ENCODE data around the gene NUMB.

NUMB gene

GRCh38 chr14:73474952-73475351 lies 16.6 kb upstream of the NUMB start:
- Histone ChIP-seq H3K9ac (ENCODE audit: low read depth, low read length, poor library complexity) (no peak overlapping the region), H3K4me3 (ENCODE audit: low read length in 2 of 2) (no peak overlapping the region), H3K18ac (ENCODE audit: low read length) (no peak overlapping the region), H3K23ac (ENCODE audit: low read depth, low read length, poor library complexity) (no peak overlapping the region), H3K9me3 (replicated peaks in 1 of 2; ENCODE audit: control insufficient read depth in 2 of 2, insufficient read depth in 1 of 2, low read depth in 1 of 2, low read length in 2 of 2) (no peaks in the 10 kb centered on the region), H3K4me1 (ENCODE audit: control insufficient read depth in 2 of 2, insufficient read depth in 1 of 2, low read depth in 1 of 2, low read length in 2 of 2) (peaks cover 0 to 4% of the 10 kb centered on the region in 2 donors), H3K4me2 (ENCODE audit: insufficient read depth, low read length, poor library complexity, severe bottlenecking) (no peak overlapping the region), H3K4ac (ENCODE audit: low read length) (no peak overlapping the region), H2BK120ac (ENCODE audit: low read depth, low read length) (no peak overlapping the region), H3K27ac (replicated peaks; ENCODE audit: low read length) (no peak overlapping the region), H3K14ac (ENCODE audit: low read length) (no peak overlapping the region), H2BK5ac (ENCODE audit: low read length) (no peak overlapping the region), H3K36me3 (replicated peaks in 1 of 2; ENCODE audit: control insufficient read depth in 2 of 2, insufficient read depth in 2 of 2, low read length in 2 of 2) (no peaks in the 10 kb centered on the region), H3K79me1 (ENCODE audit: low read depth, low read length) (no peaks in the 10 kb centered on the region), H3K27me3 (ENCODE audit: control insufficient read depth in 3 of 3, insufficient read depth in 3 of 3, low read depth in 1 of 3, low read length in 3 of 3) (no peaks in the 10 kb centered on the region), H2AFZ (ENCODE audit: low read length) (no peak overlapping the region), H2AK5ac (ENCODE audit: low read depth, low read length) (no peak overlapping the region), H4K8ac (ENCODE audit: low read depth, low read length) (no peak overlapping the region), H2BK12ac (ENCODE audit: low read length) (no peak overlapping the region), H4K91ac (ENCODE audit: low read depth, low read length, poor library complexity) (no peak overlapping the region), H2BK15ac (ENCODE audit: low read length) (no peak overlapping the region)
- DNase-seq (ENCODE audit: low spot score), result no peak
- no CpG with 5 or more reads among the region's 4 CpGs for WGBS, 2 donors (ENCODE audit: extremely low coverage in 2 of 2, insufficient read length in 2 of 2, insufficient replicate concordance in 1 of 2)

- Histone ChIP-seq H3K4me3 (ENCODE audit: low read length in 2 of 2) (no peak overlapping the region), H2BK15ac (ENCODE audit: low read length) (no peak overlapping the region), H2AFZ (ENCODE audit: low read length) (peak overlapping the region; percentile 38), H3K9ac (ENCODE audit: low read depth, low read length, poor library complexity) (no peak overlapping the region), H3K4ac (ENCODE audit: low read length) (no peak overlapping the region), H3K14ac (ENCODE audit: low read length) (no peak overlapping the region), H3K9me3 (replicated peaks in 1 of 2; ENCODE audit: control insufficient read depth in 2 of 2, insufficient read depth in 1 of 2, low read depth in 1 of 2, low read length in 2 of 2) (no peaks in the 10 kb centered on the region), H3K4me1 (ENCODE audit: control insufficient read depth in 2 of 2, insufficient read depth in 1 of 2, low read depth in 1 of 2, low read length in 2 of 2) (peaks cover 0 to 4% of the 10 kb centered on the region in 2 donors), H2AK5ac (ENCODE audit: low read depth, low read length) (no peak overlapping the region), H3K27me3 (ENCODE audit: control insufficient read depth in 3 of 3, insufficient read depth in 3 of 3, low read depth in 1 of 3, low read length in 3 of 3) (no peaks in the 10 kb centered on the region), H3K4me2 (ENCODE audit: insufficient read depth, low read length, poor library complexity, severe bottlenecking) (no peak overlapping the region), H3K79me1 (ENCODE audit: low read depth, low read length) (no peaks in the 10 kb centered on the region), H4K8ac (ENCODE audit: low read depth, low read length) (no peak overlapping the region), H2BK12ac (ENCODE audit: low read length) (no peak overlapping the region), H3K27ac (replicated peaks; ENCODE audit: low read length) (no peak overlapping the region), H2BK5ac (ENCODE audit: low read length) (no peak overlapping the region), H2BK120ac (ENCODE audit: low read depth, low read length) (no peak overlapping the region), H3K23ac (ENCODE audit: low read depth, low read length, poor library complexity) (no peak overlapping the region), H3K18ac (ENCODE audit: low read length) (no peak overlapping the region), H3K36me3 (replicated peaks in 1 of 2; ENCODE audit: control insufficient read depth in 2 of 2, insufficient read depth in 2 of 2, low read length in 2 of 2) (no peaks in the 10 kb centered on the region), H4K91ac (ENCODE audit: low read depth, low read length, poor library complexity) (no peak overlapping the region)
- no CpG with 5 or more reads among the region's 18 CpGs for WGBS, 2 donors (ENCODE audit: extremely low coverage in 2 of 2, insufficient read length in 2 of 2, insufficient replicate concordance in 1 of 2)
- DNase-seq (ENCODE audit: low spot score), result peak; percentile 33
Measured at GRCh38 chr14:73472185-73473114, 14.1 kb upstream of the NUMB start.

- Histone ChIP-seq H3K27me3 (ENCODE audit: control insufficient read depth in 3 of 3, insufficient read depth in 3 of 3, low read depth in 1 of 3, low read length in 3 of 3) (no peaks in the 10 kb centered on the region), H2AK5ac (ENCODE audit: low read depth, low read length) (no peak overlapping the region), H3K4me1 (ENCODE audit: control insufficient read depth in 2 of 2, insufficient read depth in 1 of 2, low read depth in 1 of 2, low read length in 2 of 2) (peaks cover 0 to 4% of the 10 kb centered on the region in 2 donors), H2BK12ac (ENCODE audit: low read length) (no peak overlapping the region), H3K9me3 (replicated peaks in 1 of 2; ENCODE audit: control insufficient read depth in 2 of 2, insufficient read depth in 1 of 2, low read depth in 1 of 2, low read length in 2 of 2) (no peaks in the 10 kb centered on the region), H3K23ac (ENCODE audit: low read depth, low read length, poor library complexity) (no peak overlapping the region), H2BK120ac (ENCODE audit: low read depth, low read length) (no peak overlapping the region), H3K79me1 (ENCODE audit: low read depth, low read length) (no peaks in the 10 kb centered on the region), H3K27ac (replicated peaks; ENCODE audit: low read length) (no peak overlapping the region), H3K9ac (ENCODE audit: low read depth, low read length, poor library complexity) (no peak overlapping the region), H3K4me3 (ENCODE audit: low read length in 2 of 2) (no peak overlapping the region), H3K36me3 (replicated peaks in 1 of 2; ENCODE audit: control insufficient read depth in 2 of 2, insufficient read depth in 2 of 2, low read length in 2 of 2) (no peaks in the 10 kb centered on the region), H4K91ac (ENCODE audit: low read depth, low read length, poor library complexity) (no peak overlapping the region), H2BK5ac (ENCODE audit: low read length) (no peak overlapping the region), H4K8ac (ENCODE audit: low read depth, low read length) (no peak overlapping the region), H2AFZ (ENCODE audit: low read length) (no peak overlapping the region), H3K4me2 (ENCODE audit: insufficient read depth, low read length, poor library complexity, severe bottlenecking) (no peak overlapping the region), H3K4ac (ENCODE audit: low read length) (no peak overlapping the region), H3K14ac (ENCODE audit: low read length) (no peak overlapping the region), H3K18ac (ENCODE audit: low read length) (no peak overlapping the region), H2BK15ac (ENCODE audit: low read length) (no peak overlapping the region)
- no CpG with 5 or more reads among the region's 6 CpGs for WGBS, 2 donors (ENCODE audit: extremely low coverage in 2 of 2, insufficient read length in 2 of 2, insufficient replicate concordance in 1 of 2)
- DNase-seq (ENCODE audit: low spot score), result no peak
Measured at GRCh38 chr14:73471582-73472184, 13.3 kb upstream of the NUMB start.

GRCh38 chr14:73468828-73469375 lies 10.6 kb upstream of the NUMB start:
- Histone ChIP-seq H3K79me1 (ENCODE audit: low read depth, low read length) (no peaks in the 10 kb centered on the region), H3K4me3 (ENCODE audit: low read length in 2 of 2) (no peak overlapping the region), H3K27me3 (ENCODE audit: control insufficient read depth in 3 of 3, insufficient read depth in 3 of 3, low read depth in 1 of 3, low read length in 3 of 3) (no peaks in the 10 kb centered on the region), H2BK120ac (ENCODE audit: low read depth, low read length) (no peak overlapping the region), H3K23ac (ENCODE audit: low read depth, low read length, poor library complexity) (no peak overlapping the region), H2AK5ac (ENCODE audit: low read depth, low read length) (no peak overlapping the region), H3K4me2 (ENCODE audit: insufficient read depth, low read length, poor library complexity, severe bottlenecking) (no peak overlapping the region), H2BK12ac (ENCODE audit: low read length) (no peak overlapping the region), H2BK15ac (ENCODE audit: low read length) (no peak overlapping the region), H3K4ac (ENCODE audit: low read length) (no peak overlapping the region), H3K27ac (replicated peaks; ENCODE audit: low read length) (no peak overlapping the region), H3K9me3 (replicated peaks in 1 of 2; ENCODE audit: control insufficient read depth in 2 of 2, insufficient read depth in 1 of 2, low read depth in 1 of 2, low read length in 2 of 2) (no peaks in the 10 kb centered on the region), H4K91ac (ENCODE audit: low read depth, low read length, poor library complexity) (no peak overlapping the region), H4K8ac (ENCODE audit: low read depth, low read length) (no peak overlapping the region), H3K9ac (ENCODE audit: low read depth, low read length, poor library complexity) (no peak overlapping the region), H3K18ac (ENCODE audit: low read length) (no peak overlapping the region), H3K14ac (ENCODE audit: low read length) (no peak overlapping the region), H2BK5ac (ENCODE audit: low read length) (no peak overlapping the region), H3K36me3 (replicated peaks in 1 of 2; ENCODE audit: control insufficient read depth in 2 of 2, insufficient read depth in 2 of 2, low read length in 2 of 2) (no peaks in the 10 kb centered on the region), H2AFZ (ENCODE audit: low read length) (no peak overlapping the region), H3K4me1 (ENCODE audit: control insufficient read depth in 2 of 2, insufficient read depth in 1 of 2, low read depth in 1 of 2, low read length in 2 of 2) (peaks cover 0 to 3% of the 10 kb centered on the region in 2 donors)
- no CpG with 5 or more reads among the region's 3 CpGs for WGBS, 2 donors (ENCODE audit: extremely low coverage in 2 of 2, insufficient read length in 2 of 2, insufficient replicate concordance in 1 of 2)
- DNase-seq (ENCODE audit: low spot score), result no peak

Data from neuronal stem cell (in vitro differentiated cells).